HepG2 (cell line): ENCODE measurements around the gene SLC12A3. TPM values are rescaled to one million over a fixed set of nuclear protein-coding genes. Genes with fewer than 3 reads are reported as not detected.

Experiments
- ATRX ChIP-seq: sonication (generic); formaldehyde crosslinking; IDR thresholded peaks from 2 replicates; pipeline ENCODE4 v1.4.0; 2020; ENCODE audit warnings: missing genetic modification reagents, borderline replicate concordance
- FIP1L1 ChIP-seq: fragments of 200-400 bp; formaldehyde crosslinking; IDR thresholded peaks from 2 replicates; pipeline ENCODE4 v1.6.1; 2018; ENCODE audit warnings: low read depth, mild to moderate bottlenecking, low read length, moderate library complexity, borderline replicate concordance; ENCODE audit not compliant: insufficient read depth
- FOSL1 ChIP-seq: sonication (generic); formaldehyde crosslinking; IDR thresholded peaks from 2 replicates; pipeline ENCODE4 v1.9.0; 2021; ENCODE audit warnings: missing genetic modification reagents, borderline replicate concordance
- HMGA1 ChIP-seq: sonication (generic); formaldehyde crosslinking; conservative IDR thresholded peaks from 2 replicates; pipeline ENCODE4 v1.4.0; 2020; ENCODE audit warnings: missing genetic modification reagents
- KAT2B ChIP-seq: fragments of 150-350 bp; IDR thresholded peaks from 2 replicates; pipeline ENCODE4 v1.6.1; 2014; ENCODE audit warnings: low read depth, low read length, borderline replicate concordance
- KDM6A ChIP-seq: IDR thresholded peaks from 2 replicates; pipeline ENCODE4 v1.6.1; 2016; ENCODE audit warnings: low read depth
- NR2F2 ChIP-seq: IDR thresholded peaks from 2 replicates; pipeline ENCODE4 v1.6.1; 2012; ENCODE audit warnings: low read depth, inconsistent platforms, borderline replicate concordance
- POGZ ChIP-seq: sonication (generic); formaldehyde crosslinking; IDR thresholded peaks from 2 replicates; pipeline ENCODE4 v1.4.0; 2020; ENCODE audit warnings: mild to moderate bottlenecking, missing genetic modification reagents
- RFX1 ChIP-seq: fragments of 450-650 bp; IDR thresholded peaks from 2 replicates; pipeline ENCODE4 v1.6.1; 2017
- SSRP1 ChIP-seq: IDR thresholded peaks from 2 replicates; pipeline ENCODE4 v1.6.1; 2016; ENCODE audit warnings: control low read depth
- TCF7 ChIP-seq: sonication (generic); IDR thresholded peaks from 2 replicates; pipeline ENCODE4 v1.6.1; 2016; ENCODE audit warnings: antibody characterized with exemption, low read depth
- ZNF101 ChIP-seq: sonication (generic); formaldehyde crosslinking; IDR thresholded peaks from 2 replicates; pipeline ENCODE4 v1.4.0; 2020; ENCODE audit warnings: mild to moderate bottlenecking, low read depth, missing genetic modification reagents, borderline replicate concordance
- ZNF143 ChIP-seq: sonication (generic); formaldehyde crosslinking; IDR thresholded peaks from 2 replicates; pipeline ENCODE4 v1.4.0; 2020; ENCODE audit warnings: missing genetic modification reagents
- ZNF20 ChIP-seq: sonication (generic); formaldehyde crosslinking; IDR thresholded peaks from 2 replicates; pipeline ENCODE4 v1.4.0; 2020; ENCODE audit warnings: mild to moderate bottlenecking, moderate library complexity, missing genetic modification reagents
- ZNF205 ChIP-seq: IDR thresholded peaks from 2 replicates; pipeline ENCODE4 v1.6.1; 2018; ENCODE audit warnings: missing biosample characterization, missing genetic modification reagents
- ZNF274 ChIP-seq: sonication (generic); formaldehyde crosslinking; IDR thresholded peaks from 2 replicates; pipeline ENCODE4 v1.5.1; 2020; ENCODE audit warnings: mild to moderate bottlenecking, missing genetic modification reagents
- ZNF333 ChIP-seq: sonication (generic); formaldehyde crosslinking; IDR thresholded peaks from 2 replicates; pipeline ENCODE4 v1.4.0; 2020; ENCODE audit warnings: mild to moderate bottlenecking, missing genetic modification reagents, borderline replicate concordance
- ZNF569 ChIP-seq: sonication (generic); formaldehyde crosslinking; IDR thresholded peaks from 2 replicates; pipeline ENCODE4 v1.5.0; 2020; ENCODE audit warnings: mild to moderate bottlenecking, missing genetic modification reagents, moderate library complexity, borderline replicate concordance
- ZNF879 ChIP-seq: sonication (generic); formaldehyde crosslinking; IDR thresholded peaks from 2 replicates; pipeline ENCODE4 v1.8.1; 2023; ENCODE audit warnings: missing genetic modification reagents
- polyA plus RNA-seq, 8 experiments: library from polyadenylated mRNA; depleted of rRNA in 3 of 8; stranded (reverse) in 7 of 8; unstranded in 1 of 8; fragments of >200 nt; fragmentation: Illumina TruSeq in 4 of 8; extraction: Trizol in 4 of 8; gene quantifications; 2 replicates each; pipeline versions ENCODE4 v1.2.1 to v1.2.3, GENCODE V29; 2011 to 2016; ENCODE audit warnings: low read depth in 4 of 8, missing spikeins in 1 of 8, mixed read lengths in 1 of 8; ENCODE audit not compliant: insufficient read depth in 1 of 8
- total RNA-seq, 5 experiments: library from RNA; depleted of rRNA; stranded (reverse); fragments of >200 nt; fragmentation: Illumina TruSeq; extraction: Trizol; gene quantifications; 2 replicates each; pipeline ENCODE4 v1.2.3, GENCODE V29; 2016; ENCODE audit warnings: low read depth in 1 of 5
- TF ChIP-seq, protein P1 (sequence below): IDR thresholded peaks from 2 replicates; pipeline ENCODE4 v1.4.0; 2020; ENCODE audit warnings: mild to moderate bottlenecking, missing genetic modification reagents
- TF ChIP-seq, protein P2 (sequence below): sonication (generic); formaldehyde crosslinking; IDR thresholded peaks from 2 replicates; pipeline ENCODE4 v1.4.0; 2020; ENCODE audit warnings: missing genetic modification reagents
- TF ChIP-seq, protein P3 (sequence below): conservative IDR thresholded peaks from 2 replicates; pipeline ENCODE4 v1.6.1; 2018; ENCODE audit warnings: missing genetic modification reagents
- TF ChIP-seq, protein P4 (sequence below): sonication (generic); formaldehyde crosslinking; IDR thresholded peaks from 2 replicates; pipeline ENCODE4 v1.4.0; 2020; ENCODE audit warnings: mild to moderate bottlenecking, missing genetic modification reagents
- TF ChIP-seq, protein P5 (sequence below): sonication (generic); formaldehyde crosslinking; conservative IDR thresholded peaks from 2 replicates; pipeline ENCODE4 v1.8.0; 2022; ENCODE audit warnings: missing genetic modification reagents

Gene SLC12A3
- total and polyA plus RNA-seq, 2 of the 13 experiments (the other 11 are each of a cell fraction or from before 2014, with no cell fraction given): 6.2 TPM; not detected in 1

DNA sequence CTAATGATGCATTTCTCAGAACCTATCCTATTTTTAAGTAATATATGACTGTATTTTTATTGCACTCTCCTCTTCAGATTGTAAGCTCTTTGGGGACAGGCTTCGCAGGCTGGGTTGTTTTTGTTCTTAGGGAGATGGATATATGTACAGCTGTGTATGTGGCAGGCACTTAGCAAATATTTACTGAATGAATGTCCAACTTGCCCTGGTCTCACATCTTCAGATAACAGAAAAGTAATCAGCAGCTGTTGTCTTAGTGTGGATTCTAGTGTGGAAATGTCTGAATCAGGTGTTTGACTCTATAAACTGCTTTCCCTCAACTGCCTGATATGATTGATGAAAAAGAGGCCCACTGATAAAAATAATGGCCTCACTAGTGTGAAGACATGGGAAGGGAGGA, 47.1 kb upstream of the SLC12A3 start (continued):
- TF ChIP-seq FOSL1 (CRISPR knock-in tag) (no peak; the same call in 1 of the 2 replicates), NR2F2 (no peak), ZNF879 (CRISPR knock-in tag) (no peak), TCF7 (peak; percentile 68; the same call in 1 of the 2 replicates), ZNF274 (no peak), ZNF333 (CRISPR knock-in tag) (no peak), ZNF569 (no peak), ATRX (CRISPR knock-in tag) (no peak), RFX1 (no peak), KAT2B (no peak), ZNF143 (CRISPR knock-in tag) (no peak), HMGA1 (no peak), FIP1L1 (no peak), ZNF205 (CRISPR knock-in tag) (no peak), POGZ (peak; percentile 56; the same call in 1 of the 2 replicates), SSRP1 (CRISPR knock-in tag) (no peak), KDM6A (0 out of 2 replicates have a peak, but pooled peaks have one; percentile 31), ZNF20 (CRISPR knock-in tag) (no peak), ZNF101 (CRISPR knock-in tag) (no peak)
- TF ChIP-seq, protein P1, sequence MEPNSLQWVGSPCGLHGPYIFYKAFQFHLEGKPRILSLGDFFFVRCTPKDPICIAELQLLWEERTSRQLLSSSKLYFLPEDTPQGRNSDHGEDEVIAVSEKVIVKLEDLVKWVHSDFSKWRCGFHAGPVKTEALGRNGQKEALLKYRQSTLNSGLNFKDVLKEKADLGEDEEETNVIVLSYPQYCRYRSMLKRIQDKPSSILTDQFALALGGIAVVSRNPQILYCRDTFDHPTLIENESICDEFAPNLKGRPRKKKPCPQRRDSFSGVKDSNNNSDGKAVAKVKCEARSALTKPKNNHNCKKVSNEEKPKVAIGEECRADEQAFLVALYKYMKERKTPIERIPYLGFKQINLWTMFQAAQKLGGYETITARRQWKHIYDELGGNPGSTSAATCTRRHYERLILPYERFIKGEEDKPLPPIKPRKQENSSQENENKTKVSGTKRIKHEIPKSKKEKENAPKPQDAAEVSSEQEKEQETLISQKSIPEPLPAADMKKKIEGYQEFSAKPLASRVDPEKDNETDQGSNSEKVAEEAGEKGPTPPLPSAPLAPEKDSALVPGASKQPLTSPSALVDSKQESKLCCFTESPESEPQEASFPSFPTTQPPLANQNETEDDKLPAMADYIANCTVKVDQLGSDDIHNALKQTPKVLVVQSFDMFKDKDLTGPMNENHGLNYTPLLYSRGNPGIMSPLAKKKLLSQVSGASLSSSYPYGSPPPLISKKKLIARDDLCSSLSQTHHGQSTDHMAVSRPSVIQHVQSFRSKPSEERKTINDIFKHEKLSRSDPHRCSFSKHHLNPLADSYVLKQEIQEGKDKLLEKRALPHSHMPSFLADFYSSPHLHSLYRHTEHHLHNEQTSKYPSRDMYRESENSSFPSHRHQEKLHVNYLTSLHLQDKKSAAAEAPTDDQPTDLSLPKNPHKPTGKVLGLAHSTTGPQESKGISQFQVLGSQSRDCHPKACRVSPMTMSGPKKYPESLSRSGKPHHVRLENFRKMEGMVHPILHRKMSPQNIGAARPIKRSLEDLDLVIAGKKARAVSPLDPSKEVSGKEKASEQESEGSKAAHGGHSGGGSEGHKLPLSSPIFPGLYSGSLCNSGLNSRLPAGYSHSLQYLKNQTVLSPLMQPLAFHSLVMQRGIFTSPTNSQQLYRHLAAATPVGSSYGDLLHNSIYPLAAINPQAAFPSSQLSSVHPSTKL (CRISPR knock-in tag): peak; percentile 96
- TF ChIP-seq, protein P2, sequence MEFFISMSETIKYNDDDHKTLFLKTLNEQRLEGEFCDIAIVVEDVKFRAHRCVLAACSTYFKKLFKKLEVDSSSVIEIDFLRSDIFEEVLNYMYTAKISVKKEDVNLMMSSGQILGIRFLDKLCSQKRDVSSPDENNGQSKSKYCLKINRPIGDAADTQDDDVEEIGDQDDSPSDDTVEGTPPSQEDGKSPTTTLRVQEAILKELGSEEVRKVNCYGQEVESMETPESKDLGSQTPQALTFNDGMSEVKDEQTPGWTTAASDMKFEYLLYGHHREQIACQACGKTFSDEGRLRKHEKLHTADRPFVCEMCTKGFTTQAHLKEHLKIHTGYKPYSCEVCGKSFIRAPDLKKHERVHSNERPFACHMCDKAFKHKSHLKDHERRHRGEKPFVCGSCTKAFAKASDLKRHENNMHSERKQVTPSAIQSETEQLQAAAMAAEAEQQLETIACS (CRISPR knock-in tag): no peak
- TF ChIP-seq, protein P3, sequence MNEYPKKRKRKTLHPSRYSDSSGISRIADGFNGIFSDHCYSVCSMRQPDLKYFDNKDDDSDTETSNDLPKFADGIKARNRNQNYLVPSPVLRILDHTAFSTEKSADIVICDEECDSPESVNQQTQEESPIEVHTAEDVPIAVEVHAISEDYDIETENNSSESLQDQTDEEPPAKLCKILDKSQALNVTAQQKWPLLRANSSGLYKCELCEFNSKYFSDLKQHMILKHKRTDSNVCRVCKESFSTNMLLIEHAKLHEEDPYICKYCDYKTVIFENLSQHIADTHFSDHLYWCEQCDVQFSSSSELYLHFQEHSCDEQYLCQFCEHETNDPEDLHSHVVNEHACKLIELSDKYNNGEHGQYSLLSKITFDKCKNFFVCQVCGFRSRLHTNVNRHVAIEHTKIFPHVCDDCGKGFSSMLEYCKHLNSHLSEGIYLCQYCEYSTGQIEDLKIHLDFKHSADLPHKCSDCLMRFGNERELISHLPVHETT (CRISPR knock-in tag): no peak
- TF ChIP-seq, protein P4, sequence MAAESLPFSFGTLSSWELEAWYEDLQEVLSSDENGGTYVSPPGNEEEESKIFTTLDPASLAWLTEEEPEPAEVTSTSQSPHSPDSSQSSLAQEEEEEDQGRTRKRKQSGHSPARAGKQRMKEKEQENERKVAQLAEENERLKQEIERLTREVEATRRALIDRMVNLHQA: no peak
- TF ChIP-seq, protein P5, sequence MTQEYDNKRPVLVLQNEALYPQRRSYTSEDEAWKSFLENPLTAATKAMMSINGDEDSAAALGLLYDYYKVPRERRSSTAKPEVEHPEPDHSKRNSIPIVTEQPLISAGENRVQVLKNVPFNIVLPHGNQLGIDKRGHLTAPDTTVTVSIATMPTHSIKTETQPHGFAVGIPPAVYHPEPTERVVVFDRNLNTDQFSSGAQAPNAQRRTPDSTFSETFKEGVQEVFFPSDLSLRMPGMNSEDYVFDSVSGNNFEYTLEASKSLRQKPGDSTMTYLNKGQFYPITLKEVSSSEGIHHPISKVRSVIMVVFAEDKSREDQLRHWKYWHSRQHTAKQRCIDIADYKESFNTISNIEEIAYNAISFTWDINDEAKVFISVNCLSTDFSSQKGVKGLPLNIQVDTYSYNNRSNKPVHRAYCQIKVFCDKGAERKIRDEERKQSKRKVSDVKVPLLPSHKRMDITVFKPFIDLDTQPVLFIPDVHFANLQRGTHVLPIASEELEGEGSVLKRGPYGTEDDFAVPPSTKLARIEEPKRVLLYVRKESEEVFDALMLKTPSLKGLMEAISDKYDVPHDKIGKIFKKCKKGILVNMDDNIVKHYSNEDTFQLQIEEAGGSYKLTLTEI (CRISPR knock-in tag): no peak
